Colon (tissue), 2 donors: ENCODE data around the gene SLC25A12.
"Not testable (repeated sequence)": the region's sequence is repeated elsewhere in the genome, so short reads cannot be mapped to it uniquely, and the experiment has no call there.

Experiments
- FAIRE-seq: peaks from 2 replicates; lab custom pipeline; 2012; peaks lifted over from hg19 to GRCh38; lab: Jason Lieb, UNC
- donor health status: control.
- donor health status: control.

SLC25A12 gene

DNA sequence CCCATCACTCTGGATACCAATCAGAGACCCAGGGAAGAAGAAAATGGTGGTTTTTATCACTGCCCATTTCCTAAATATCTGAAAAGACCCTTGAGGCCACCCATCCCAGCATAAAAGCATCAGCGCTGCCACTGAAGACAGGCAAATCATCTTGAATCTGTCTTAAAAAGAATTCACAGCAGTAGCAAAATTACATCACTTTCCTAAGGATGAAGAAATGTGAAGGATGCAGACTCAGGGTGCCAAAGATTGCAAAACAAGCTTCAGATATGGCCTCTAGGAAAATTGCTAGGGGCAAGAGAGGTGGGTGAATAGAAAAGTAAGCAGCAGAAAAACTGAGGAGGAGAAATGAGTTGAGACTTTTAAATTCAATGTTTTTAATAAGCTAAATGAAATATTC, 70.0 kb downstream of the SLC25A12 start:
- no peak for FAIRE-seq

DNA sequence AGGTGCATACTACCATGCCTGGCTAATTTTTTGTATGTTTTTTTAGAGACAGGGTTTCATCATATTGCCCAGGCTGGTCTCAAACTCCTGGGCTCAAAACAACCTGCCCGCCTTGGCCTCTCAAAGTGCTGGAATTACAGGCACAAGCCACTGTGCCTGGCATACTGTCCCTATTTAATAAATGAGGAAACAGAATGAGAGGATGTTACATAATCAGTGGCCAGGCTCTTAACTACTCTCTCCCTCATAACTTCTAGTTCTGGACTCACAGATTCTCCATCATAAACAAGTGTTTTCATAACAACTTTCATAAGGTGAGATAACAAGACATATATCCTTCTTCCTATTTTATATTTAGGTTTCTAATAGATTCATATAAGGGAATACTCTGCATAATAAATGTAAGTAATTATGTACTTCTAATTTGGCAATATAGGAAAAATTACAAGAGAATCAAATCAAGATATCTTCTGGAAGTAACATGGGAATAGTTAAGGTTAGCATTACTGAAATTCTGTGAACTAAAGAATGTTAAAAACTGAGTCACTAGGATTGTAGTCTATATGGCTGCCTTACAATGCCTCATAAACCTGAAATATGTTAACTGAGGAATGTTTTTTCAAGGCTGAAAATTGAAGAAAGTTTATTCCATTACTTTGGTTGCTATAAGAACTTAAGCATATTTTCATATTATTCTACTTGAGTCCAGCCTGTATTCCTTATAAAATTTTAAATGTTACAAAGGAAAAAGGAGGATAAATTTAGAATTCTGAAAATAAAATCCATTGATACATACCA, 71.3 kb downstream of the SLC25A12 start:
- no peak for FAIRE-seq

DNA sequence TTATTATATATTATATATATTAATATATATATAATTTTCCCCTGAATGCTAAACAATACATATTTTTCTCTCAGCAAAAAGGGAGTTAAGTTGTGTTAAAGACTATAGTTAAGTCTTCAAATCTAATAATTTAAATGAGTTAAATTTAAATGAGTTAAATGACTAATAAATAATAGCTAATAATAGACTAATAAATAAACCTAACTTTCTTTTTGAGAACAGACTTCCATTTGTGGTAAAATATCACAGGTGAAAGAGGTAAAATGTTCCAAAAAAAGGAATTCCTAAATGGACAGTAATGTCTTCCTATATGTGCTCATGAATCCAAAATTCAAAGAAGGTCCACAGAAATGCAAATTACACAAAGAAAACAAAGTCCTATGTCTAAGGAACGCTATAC, 74.6 kb downstream of the SLC25A12 start:
- no peak for FAIRE-seq

DNA sequence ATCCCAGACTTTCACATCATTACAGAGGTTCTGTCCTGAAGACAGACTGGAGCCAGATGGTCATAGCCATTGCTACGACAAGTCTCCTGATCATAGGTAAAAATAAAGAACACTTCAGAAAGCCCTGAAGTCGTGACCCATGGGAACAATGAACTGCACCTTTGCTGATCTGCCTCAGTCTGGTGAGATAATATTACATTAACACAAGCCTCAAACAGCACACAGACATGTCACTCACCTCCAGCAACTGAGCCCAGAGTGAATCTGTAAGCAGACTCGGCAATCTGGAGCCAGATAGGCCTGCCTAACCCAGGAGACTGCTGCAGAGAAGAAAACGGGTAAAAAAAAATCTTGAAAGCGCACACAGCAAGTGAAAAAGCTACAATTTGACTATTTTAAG, 79.2 kb downstream of the SLC25A12 start:
- no peak for FAIRE-seq

DNA sequence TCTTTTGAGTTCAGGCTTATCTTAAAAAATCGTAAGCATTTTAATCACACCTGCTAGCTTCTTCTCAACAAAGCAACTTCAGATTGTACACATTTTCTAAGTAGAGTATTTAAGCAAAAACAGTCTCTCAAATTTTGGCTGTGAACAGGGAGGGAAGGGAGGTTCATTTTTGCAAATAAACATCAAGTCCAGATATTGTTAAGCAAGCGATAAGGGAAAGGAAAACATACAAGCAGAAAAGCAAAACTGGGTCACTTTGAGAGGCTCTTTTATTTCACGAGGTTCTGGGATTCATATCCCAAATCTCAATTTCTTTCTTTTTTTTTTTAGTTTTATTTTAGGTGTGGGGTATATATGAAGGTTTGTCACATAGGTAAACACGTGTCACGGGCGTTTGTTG, 79.9 kb downstream of the SLC25A12 start:
- no peak for FAIRE-seq

DNA sequence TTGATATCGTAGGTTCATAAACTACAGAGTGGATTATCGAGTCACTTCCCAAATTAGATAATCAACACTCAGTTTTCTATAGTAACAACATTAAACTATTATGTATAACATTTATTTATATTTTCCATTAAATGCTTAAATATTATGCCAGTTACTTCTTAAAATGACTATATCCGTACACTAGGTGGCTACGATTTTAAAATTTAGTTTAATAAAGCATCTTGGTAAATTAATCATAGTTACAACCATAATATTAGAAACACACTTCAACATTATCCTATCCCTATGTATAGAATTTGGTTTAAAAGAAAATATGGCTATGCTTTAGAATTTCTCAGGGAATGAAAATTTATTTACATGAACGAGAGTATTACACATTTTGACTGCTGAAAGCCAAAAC, 80.3 kb downstream of the SLC25A12 start:
- FAIRE-seq = peak; percentile 5

DNA sequence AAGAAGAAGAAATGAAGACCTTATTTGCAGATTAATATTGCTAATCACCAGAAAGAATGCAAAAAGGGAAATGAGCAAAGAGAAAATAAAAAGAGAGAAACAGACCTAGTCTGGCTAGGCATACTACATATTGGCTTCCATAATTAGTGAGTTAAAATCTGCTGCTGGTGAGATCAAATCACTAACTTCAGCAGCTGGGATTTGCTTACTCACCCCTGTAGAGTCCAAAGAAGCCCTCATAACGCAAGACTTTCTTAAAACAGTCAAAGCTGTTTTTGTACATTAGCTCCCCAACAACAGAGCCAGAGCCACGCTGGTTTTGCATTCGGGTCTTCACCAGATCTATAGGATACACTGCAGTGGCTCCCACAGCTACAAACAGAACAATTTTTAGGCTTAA, 80.9 kb downstream of the SLC25A12 start:
- FAIRE-seq = no peak

DNA sequence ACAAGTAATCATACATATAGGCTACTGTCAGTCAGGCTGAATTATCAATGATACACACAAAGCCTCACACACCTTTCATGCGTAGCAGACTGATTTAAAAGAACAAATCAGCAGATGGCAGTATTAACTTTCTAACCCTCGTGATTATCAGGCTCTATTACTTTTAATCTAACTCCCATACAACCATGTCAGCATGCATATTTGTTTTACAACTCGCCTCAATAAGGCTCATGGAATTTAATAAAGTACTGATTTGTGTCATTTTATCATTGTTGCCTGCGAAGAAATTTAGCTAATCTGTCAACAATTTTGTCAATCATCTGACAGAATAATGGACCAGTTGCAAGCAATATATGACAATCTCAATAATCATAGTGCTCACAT, 82.8 kb downstream of the SLC25A12 start:
- no peak for FAIRE-seq

DNA sequence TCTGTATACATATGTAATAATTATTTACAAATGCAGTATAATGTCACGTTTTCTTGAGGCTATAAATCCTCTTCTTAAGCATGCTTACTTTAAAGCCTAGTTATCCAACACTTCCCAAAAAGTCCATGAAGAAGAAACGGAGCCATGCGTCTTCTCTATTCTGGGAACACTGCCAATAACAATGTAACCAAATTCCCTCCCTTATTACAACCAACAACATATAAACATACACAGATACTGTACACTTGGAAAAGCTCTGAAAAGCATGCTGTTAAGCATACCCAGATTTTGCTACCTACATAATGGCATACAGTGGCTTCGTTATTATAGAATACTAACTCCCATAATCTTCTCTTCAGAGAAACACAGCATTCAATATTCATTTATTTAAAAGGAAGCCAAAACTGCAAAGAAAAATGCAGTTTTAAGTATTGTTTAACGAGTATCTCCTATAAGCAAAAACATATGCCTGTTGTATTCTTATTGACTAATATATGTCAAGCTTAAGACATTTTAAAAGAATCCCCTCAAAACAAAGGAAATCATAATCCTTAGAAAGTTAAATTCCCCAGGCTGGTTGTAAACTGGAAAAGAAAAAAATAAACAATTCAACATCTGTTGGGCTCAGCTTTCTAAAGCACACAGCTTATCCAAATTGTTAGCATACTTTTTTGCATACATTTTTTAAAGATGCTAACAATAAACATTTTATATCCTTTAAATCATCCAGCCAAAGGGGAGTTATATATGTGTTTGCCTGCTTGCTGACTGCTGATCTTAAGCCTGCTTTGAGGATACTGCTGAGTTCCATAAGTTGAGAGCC, 83.4 kb downstream of the SLC25A12 start:
- FAIRE-seq = no peak

DNA sequence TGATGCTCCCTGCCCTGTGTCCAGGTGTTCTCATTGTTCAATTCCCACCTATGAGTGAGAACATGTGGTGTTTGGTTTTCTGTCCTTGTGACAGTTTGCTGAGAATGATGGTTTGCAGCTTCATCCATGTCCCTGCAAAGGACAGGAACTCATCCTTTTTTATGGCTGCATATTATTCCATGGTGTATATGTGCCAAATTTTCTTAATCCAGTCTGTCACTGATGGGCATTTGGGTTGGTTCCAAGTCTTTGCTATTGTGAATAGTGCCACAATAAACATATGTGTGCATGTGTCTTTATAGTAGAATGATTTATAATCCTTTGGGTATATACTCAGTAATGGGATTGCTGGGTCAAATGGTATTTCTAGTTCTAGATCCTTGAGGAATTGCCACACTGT, 85.2 kb downstream of the SLC25A12 start:
- not testable (repeated sequence) for FAIRE-seq

DNA sequence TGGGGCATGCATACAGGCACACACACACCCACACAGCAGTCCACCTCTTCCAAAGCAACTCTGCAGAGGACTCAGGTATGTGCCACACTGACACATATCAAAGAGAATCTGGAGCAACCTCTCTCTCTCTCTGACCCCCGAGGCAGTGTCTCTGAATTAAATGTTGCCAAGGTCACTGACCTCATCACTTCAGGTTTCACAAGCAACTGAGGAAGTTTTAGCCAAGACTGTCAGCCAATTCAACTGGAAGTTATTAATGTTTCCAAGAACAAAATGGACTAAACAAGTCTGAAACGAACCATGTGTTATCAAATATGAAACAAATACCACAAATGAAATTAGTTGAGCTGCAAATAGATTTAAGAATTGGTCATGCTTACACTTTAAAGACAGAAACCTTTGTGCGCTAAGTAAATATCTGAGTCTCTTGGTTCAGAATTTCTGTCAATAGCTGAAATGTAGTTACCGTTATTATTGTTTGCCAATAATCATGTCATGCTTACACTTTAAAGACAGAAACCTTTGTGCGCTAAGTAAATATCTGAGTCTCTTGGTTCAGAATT, 86.1 kb downstream of the SLC25A12 start:
- no peak for FAIRE-seq

DNA sequence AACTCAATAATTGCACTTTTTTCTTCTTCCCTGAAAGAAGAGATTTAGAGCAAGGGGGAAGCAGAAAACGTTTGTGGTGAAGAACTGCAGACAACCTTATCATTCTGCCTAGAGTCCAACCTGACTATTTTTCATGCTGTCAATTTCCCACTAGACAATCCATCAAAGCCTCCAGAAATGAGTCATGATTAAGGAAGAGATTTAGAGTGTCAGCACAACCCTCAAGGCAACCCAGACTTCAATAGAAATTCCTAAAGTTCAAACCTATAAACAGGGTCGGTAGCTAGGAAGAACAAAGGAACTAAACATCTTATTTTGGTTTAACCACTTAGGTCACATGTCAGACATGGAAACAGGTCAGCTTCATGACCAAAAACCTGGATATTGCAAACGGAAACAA, 86.9 kb downstream of the SLC25A12 start:
- FAIRE-seq = no peak

DNA sequence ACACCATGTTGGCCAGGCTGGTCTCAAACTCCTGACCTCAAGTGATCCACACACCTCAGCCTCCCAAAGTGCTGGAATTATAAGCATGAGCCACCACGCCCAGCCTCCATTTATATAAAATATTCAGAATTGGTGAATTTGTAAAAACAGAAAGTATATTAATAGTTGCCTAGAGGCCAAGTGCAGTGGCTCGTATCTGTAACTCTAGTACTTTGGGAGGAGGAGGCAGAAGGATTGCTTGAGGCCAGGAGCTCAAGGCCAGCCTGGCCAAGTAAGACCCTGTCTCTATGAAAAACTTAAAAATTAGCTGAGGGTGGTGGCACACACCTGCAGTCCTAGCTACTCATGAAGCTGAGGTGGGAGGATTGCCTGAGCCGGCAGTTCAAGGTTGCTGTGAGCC, 89.6 kb downstream of the SLC25A12 start:
- FAIRE-seq = no peak

DNA sequence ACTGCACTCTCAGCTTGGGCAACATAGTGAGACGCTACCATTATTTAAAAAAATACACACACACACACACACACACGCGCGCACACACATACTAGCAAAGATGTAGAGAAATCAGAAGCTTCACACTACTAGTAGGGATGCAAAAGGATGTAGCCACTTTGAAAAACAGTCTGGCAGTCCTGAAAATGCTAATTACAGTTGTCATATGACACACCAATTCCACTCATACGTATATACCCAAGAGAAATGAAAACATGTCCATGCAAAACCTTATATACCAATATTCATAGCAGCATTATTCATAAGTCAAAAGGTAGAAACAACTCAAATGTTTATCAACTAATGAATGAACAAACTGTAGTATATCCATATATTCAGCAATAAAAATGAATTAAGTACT, 90.3 kb downstream of the SLC25A12 start:
- no peak for FAIRE-seq

DNA sequence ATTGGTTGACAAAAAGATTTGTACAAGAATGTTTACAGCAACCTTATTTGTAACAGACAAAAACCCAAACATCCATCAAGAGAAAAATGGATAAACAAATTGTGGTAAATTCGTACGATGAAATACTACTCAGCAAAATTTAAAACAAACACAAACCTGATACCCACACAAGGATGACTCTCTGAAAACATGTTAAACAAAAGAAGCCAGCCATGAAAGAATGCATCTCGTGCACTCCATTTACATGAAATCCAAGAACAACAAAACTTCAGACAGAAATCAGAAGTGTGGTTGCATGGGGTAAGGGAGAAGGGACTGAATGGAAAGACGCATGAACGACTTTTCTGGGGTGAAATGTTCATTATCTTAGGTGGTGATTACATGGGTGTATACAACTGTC, 93.4 kb downstream of the SLC25A12 start:
- no peak for FAIRE-seq

DNA sequence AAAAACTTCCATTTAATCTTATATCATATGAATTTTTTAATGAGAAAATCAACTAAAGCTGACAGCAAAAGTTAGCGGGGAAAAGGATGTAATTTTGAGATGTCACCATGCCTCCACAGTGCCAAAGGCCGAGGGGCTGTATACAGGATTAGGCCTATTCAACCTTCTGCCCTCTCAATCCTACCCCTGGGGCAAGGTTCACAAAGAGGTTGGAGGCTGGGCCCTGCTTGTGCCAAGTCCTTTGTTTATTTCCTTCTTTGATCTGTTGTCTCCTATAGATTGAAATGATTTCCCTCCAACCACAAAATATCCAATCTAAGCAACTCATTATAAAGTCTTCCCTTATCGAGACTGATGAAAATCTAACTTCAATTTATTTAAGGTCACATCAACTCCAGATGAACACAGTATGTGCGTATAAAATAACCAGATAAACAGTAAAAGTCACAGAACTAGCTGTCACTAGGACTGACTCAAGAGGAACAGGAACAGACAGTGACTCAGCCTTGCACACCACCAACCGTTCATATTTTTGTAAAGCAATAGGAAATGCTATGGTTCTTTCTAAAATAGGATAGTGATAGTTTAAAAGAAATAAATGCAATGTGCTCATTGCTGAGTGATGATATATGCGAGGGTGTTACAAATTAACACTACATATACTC, 95.8 kb downstream of the SLC25A12 start:
- no peak for FAIRE-seq

DNA sequence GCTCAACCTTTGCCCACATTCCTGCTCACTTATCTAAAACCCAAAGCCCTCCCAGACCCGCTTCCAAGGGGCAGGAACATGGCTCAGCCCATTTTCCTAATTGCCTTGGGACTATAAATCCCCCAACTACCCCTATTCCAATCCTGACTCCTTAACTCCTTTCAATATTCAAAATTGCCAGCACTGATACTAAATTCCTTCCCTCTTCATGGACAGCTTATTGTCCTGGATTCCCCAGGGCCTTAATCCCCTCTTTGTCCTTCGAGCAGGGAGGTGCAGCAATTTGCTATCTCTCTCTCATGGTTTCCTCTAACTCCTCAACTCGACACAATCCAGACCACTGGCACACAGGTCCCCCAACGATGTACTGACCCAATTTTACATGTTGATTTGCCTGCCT, 99.1 kb downstream of the SLC25A12 start:
- FAIRE-seq = no peak

DNA sequence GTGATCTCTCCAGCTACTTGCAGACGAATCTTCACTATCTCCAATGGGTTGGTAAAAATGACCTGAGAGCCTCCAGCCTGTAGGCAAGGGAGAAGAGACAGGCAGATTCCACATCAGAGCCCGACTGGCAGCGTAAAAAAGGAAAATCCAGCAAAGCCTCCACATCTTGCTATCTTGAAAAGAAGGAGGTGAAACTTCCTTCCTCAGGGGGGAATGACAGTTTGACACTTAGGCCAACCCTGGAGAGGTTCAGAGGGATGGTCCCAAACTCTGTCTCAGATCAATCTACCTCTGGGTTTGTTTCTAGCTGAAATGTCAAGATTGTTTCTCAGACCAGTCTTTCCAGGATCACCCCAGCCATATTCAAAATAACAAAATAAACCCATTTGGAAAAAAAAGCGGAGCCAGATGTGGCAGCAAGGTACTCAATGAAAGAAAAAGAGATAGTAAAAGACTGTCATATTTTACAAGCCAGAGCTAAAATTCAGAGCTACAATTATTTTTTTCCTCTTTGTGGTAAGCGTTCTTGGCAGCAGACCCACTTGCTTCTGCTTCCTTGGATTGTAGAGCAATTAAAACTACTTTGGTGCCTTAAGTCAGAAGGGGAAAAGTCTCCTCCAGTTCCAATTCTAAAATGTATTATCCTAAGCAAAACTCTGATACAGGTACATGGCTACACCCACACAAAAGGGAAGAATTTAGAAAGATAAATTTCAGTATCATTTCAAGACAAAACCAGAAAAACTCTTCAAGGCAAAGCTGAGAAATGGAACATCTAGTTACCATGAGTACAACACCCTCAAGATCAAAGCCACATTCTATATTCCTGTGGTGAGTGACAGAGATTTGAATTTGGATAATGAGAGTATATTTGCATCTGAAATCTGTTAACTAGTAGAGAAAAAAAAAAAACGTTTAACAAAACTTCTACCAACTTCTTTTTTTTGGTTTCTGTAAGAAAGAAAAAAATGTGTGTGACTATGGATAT, 100.1 kb downstream of the SLC25A12 start:
- no peak for FAIRE-seq

DNA sequence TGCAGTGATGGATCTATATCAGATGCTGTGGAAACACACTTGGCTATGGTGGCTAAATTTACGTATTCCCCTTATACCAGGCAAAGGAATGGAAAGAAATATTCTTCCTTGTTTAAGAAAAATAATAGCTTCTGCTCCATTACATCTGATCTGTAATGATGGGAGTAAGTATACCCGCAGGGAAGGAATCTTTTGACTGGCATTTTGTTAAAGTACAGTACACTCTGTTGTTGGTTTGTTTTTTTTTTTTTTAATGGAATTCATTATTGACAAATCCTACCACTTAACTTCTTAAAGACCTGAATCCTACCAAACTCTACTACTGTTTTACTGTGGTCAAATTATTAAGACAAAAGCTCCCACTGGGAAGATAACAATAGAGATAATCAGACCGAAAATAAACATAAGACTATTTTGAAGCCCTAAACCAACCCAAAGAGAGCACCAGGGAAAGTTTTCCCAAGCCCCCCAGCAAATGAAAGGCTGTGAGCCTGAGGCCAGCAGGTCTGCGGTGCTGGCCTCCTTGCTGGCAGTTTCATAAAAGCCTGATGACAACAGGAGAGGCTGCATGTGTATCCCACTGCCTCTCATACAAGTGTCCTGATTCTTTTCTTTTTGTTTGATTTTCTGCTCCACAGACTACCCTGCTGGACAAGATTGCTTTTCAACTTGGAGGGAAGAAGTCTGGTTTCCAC, 101.0 kb downstream of the SLC25A12 start:
- FAIRE-seq = no peak

DNA sequence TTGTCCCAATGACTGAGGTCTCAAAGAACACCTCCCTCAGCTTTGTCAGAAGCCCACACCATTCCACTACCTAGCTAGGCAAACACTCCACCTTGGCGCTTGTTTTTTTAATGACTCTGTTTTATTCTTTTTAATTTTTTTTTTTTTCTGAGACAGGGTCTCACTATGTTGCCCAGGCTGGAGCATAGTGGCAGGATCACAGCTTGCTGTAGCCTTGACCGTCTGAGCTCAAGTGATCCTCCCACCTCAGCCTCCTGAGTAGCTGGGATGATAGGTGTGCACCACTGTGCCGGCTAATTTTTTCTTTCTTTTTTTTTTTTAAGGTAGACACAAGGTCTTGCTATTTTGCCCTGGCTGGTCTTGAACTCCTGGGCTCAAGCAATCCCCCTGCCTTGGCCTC, 101.9 kb downstream of the SLC25A12 start:
- FAIRE-seq = no peak

DNA sequence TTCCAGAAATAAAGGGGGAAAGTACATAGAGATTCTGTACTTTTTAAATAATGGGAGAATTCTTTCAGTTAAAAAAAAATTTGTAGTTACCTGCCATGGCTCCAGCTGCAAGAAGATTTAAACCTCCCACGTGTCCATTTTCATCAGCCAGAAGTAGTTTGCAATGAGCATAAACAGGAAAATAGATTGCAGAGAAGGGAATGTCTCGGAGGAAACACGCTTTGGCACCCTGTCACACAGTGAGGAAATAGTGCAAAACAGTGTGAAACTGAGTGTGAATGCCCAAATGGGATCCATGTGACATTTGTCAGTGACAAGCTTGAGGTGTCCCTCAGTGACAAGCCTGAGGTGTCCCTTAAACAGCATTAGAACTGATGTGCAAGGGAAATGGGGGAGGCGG, 102.7 kb downstream of the SLC25A12 start:
- FAIRE-seq = no peak
